Rectal smooth muscle tissue (tissue), 1 donor: ENCODE data around the gene ARMC9.
"Not testable (repeated sequence)": the region's sequence is repeated elsewhere in the genome, so short reads cannot be mapped to it uniquely, and the experiment has no call there.

Experiments
- H3K27ac ChIP-seq: one replicate; pipeline ENCODE4 v1.7.0; 2013; ENCODE audit warnings: low read depth, low read length, inconsistent platforms
- H3K27me3 ChIP-seq: one replicate; pipeline ENCODE4 v1.7.0; 2013; ENCODE audit warnings: low read length; ENCODE audit not compliant: control insufficient read depth, insufficient read depth
- H3K36me3 ChIP-seq: one replicate; pipeline ENCODE4 v1.7.0; 2013; ENCODE audit warnings: low read length; ENCODE audit not compliant: control insufficient read depth, insufficient read depth
- H3K4me1 ChIP-seq: one replicate; pipeline ENCODE4 v1.7.0; 2013; ENCODE audit warnings: low read length; ENCODE audit not compliant: control insufficient read depth, insufficient read depth
- H3K4me3 ChIP-seq: one replicate; pipeline ENCODE4 v1.7.0; 2013; ENCODE audit warnings: low read length
- H3K9ac ChIP-seq: one replicate; pipeline ENCODE4 v1.7.0; 2013; ENCODE audit warnings: low read length

ARMC9 gene

DNA sequence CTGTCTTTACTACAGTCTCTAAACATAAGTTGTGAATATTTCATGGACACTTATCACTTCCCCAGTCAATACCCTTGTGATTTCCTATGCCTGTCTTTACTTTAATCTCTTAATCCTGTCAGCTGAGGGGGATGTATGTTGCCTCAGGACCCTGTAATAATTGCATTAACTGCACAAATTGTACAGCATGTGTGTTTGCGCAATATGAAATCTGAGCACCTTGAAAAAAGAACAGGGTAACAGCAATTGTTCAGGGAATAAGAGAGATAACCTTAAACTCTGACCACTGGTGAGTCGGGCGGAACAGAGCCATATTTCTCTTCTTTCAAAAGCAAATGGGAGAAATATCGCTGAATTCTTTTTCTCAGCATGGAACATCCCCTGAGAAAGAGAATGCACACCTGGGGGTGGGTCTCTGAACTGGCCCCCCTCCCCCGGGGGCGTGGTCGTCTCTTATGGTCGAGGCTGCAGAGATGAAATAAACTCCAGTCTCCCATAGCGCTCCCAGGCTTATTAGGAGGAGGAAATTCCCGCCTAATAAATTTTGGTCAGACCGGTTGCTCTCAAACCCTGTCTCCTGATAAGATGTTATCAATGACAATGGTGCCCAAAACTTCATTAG is 177.7 kb downstream of the ARMC9 start:
- H3K9ac ChIP-seq, H3K27ac ChIP-seq, H3K4me1 ChIP-seq, H3K36me3 ChIP-seq, H3K27me3 ChIP-seq, H3K4me3 ChIP-seq: not testable (repeated sequence)

DNA sequence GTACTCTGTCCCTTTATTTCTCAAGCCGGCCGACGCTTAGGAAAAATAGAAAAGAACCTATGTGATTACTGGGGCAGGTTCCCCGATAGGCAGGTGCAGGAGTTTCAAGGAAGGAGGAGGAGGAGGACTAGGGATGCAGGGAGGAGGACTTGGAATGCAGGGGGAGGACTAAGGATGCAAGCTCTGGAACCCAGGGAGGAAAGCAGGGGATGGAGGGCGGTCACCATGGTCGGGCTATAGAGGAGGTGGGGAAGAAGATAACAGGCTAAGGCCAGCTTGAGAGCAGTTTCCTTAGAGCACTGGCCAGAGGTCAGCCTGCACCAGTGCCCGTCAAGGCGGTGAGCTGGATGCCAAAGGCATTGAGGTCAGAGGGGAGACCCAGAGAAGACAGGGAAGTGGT is 178.4 kb downstream of the ARMC9 start:
- Histone ChIP-seq H3K4me1 (no peaks in the 10 kb centered on the region), H3K27ac (no peak overlapping the region), H3K9ac (no peak overlapping the region), H3K27me3 (no peaks in the 10 kb centered on the region), H3K36me3 (no peaks in the 10 kb centered on the region), H3K4me3 (no peak overlapping the region)

DNA sequence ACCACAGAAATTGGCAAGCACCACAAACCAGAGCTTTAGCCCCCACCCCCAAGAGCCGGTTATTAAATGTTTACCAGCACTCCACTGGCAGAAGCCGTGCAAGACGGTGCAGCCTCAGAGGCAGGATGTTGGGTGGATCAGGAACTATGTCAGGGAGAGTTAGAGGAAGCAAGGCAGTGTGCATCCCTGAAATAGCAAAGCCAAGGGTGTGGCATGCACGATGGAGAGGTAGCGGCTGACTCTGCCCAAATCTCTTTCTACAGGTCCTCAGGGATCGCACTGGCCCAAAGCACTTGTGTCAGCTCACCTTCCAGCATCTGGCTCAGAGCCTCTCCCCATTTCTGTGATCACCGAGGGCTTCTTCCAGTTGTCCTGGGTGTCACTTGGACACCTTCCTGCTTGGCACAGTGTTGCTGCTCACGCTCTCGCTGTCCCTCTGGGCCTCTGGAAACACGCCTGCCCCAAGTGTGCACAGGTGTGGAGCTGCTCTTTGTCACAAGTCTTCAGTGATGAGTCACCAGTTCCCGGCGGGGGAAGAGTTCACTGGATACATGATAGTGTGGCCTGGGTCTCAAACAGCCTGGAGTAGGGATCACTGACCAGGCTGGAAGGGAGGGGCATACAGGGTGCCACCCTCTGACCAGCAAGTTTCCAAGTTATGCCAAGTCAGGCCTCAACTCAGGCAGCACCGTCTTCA is 179.7 kb downstream of the ARMC9 start:
- H3K27me3 ChIP-seq = no peaks in the 10 kb centered on the region
- no peak overlapping the region for H3K4me3 ChIP-seq
- no peaks in the 10 kb centered on the region for H3K4me1 ChIP-seq
- no peak overlapping the region for H3K27ac ChIP-seq
- no peak overlapping the region for H3K9ac ChIP-seq
- H3K36me3 ChIP-seq = no peaks in the 10 kb centered on the region

DNA sequence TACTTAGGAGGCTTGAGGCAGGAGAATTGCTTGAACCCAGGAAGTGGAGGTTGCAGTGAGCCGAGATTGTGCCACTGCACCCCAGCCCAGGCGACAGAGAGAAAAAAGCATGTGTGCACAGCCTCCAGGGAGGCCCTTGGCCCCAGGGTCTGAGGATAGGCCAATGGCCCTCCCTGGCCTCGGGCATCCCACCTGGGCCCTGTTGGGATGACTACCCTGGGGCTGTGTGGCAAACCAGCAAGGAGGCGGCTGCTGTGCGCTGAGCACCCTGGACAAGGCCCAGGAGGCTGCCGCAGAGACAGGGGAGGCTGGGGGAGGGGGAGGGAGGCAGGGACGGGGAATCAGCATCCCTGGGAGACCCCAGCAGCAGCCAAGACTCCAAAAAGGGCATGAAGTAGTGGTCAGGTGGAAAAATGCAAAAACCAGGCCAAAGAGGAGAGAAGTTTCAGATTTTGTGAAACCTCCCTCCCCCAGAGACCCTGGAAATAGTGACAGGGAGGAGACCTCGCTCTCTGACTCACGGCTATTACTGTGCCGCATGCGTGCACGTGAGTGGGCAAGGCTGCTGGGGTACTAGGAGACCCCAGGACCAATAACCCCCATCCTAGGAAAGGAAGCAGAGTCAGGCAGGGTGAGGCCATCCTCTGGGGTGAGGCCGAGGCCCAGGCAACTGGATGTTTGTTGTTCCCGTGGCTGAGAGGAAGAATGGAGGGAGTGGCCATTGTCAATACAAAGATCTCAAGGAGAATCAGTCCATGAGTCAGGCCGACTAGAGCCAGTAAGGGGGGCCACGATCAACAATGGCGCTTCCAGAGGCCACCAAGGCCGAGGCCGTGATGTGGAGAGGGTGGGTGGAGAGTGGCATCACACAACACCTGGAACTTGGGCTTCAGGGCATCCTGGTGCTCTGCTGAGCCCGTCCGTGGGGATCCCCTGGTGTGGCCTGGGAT is 181.1 kb downstream of the ARMC9 start:
- Histone ChIP-seq H3K27ac (no peak overlapping the region), H3K27me3 (no peaks in the 10 kb centered on the region), H3K9ac (no peak overlapping the region), H3K4me3 (no peak overlapping the region), H3K4me1 (no peaks in the 10 kb centered on the region), H3K36me3 (no peaks in the 10 kb centered on the region)

DNA sequence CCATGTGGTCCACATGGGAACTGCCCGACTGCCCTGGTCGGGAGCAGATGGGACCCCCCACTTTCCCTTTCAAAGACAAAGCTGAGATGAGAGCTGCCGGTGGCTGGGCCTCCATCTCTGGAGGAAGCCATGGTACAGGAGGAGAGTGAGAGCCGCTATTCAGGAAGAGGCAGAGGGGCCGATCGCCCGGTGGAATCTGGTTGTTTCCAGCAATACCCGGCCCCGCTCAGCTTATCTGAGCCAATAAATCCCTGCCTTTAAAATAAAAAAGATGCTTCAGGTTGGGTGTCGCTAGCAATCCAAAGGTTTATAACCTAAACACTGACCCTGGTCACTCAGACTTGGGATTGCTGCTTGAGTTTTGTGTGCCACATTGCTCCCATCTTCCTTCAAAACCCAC is 181.9 kb downstream of the ARMC9 start:
- H3K4me3 ChIP-seq = no peak overlapping the region
- H3K36me3 ChIP-seq = no peaks in the 10 kb centered on the region
- H3K27ac ChIP-seq = no peak overlapping the region
- no peaks in the 10 kb centered on the region for H3K27me3 ChIP-seq
- H3K4me1 ChIP-seq = no peaks in the 10 kb centered on the region
- H3K9ac ChIP-seq = no peak overlapping the region

DNA sequence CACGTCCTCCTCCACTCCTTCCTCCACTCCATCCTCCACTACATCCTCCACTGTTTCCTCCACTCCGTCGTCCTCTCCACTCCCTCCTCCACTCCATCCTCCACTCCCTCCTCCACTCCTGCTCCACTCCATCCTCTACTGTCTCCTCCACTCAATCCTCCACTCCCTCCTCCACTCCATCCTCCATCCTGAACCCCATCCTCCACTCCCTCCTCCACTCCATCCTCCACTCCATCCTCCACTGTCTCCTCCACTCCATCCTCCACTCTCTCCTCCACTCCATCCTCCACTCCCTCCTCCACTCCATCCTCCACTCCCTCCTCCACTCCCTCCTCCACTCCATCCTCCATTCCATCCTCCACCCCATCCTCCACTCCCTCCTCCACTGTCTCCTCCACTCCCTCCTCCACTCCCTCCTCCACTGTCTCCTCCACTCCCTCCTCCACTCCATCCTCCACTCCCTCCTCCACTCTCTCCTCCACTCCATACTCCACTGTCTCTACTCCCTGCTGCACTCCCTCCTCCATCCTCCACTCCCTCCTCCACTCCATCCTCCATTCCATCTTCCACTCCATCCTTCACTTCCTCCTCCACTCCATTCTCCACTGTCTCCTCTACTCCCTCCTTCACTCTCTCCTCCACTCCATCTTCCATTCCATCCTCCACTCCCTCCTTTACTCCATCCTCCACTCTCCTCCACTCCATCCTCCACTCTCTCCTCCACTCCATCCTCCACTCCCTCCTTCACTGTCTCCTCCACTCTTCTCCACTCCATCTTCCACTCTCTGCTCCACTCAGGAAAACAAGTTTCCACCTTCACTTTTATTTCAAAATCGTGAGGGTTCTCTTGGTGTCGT is 182.8 kb downstream of the ARMC9 start:
- H3K4me1 ChIP-seq = no peaks in the 10 kb centered on the region

DNA sequence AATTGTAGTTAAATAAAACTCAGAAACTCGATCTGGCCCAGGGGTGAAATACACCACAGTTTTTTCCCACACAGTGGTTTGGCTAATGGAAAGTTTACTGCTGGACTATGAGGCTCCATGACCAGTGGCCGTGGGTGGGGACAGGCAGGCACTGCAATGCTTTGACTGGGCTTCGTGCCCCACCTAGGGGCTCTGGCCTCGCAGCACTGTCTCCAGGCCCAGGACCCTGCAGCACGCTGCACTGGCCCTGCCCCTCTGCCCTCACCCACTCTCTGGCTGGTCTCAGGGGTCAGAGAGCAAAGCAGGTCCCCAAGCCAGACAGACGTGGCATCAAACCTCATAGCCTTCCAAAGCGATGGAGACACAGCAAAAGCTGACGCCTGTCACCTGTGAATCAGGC is 183.7 kb downstream of the ARMC9 start:
- Histone ChIP-seq H3K27me3 (no peaks in the 10 kb centered on the region), H3K4me3 (no peak overlapping the region), H3K9ac (no peak overlapping the region), H3K36me3 (no peaks in the 10 kb centered on the region), H3K4me1 (no peaks in the 10 kb centered on the region), H3K27ac (no peak overlapping the region)

More for the DNA sequence above, 182.8 kb downstream of the ARMC9 start:
- Histone ChIP-seq H3K27me3 (no peaks in the 10 kb centered on the region), H3K4me3 (no peak overlapping the region), H3K27ac (no peak overlapping the region), H3K9ac (no peak overlapping the region), H3K36me3 (no peaks in the 10 kb centered on the region)

DNA sequence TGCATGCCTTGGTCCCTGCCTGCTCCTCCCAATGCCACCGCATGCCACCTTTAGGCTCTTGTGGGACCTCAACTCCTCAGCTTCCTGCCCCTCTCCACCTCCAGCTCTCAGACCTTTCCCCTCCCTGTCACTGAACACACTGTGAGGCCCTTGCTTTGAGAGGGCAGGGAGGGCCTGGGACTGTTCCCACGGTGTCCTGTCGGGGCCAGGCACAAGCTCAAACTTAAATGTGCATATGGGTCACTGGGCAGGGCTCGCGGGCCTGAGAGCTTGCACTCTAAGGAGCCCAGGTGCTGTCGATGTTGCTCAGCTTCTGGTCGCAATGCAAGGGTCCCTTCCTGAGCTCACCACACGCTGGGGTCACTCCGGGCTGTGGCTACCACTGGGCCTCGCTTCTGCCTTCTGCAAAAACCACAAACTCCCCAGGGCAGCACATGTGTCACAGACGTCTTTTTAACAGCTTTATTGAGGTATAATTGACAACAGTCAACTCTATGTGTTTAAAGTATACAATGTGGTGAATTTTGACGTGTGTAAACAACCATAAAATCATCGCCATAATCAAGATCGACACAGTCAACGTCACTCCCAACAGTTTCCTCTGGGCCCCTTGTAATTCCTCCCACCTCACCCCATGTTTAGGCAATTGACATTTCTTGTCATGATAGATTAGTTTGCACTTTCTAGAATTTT is 185.1 kb downstream of the ARMC9 start:
- peaks cover 5% of the 10 kb centered on the region for H3K4me1 ChIP-seq
- no peaks in the 10 kb centered on the region for H3K27me3 ChIP-seq
- no peak overlapping the region for H3K9ac ChIP-seq
- no peak overlapping the region for H3K4me3 ChIP-seq
- no peaks in the 10 kb centered on the region for H3K36me3 ChIP-seq
- H3K27ac ChIP-seq = no peak overlapping the region

DNA sequence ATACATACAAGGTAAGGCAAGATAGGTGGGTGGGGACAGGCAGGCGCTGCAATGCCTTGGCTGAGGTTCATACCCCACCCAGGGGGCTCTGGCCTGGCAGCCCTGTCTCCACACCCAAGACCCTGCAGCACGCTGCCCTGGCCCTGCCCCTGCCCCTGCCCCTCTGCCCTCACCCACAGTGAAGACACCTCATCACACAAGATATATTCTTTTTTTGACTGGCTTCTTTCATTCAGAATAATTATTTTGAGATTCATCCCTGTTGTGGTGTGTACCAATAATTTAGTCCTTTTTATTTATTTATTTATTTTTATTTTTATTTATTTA is 185.6 kb downstream of the ARMC9 start:
- Histone ChIP-seq H3K27me3 (no peaks in the 10 kb centered on the region), H3K4me1 (peaks cover 5% of the 10 kb centered on the region), H3K9ac (no peak overlapping the region), H3K27ac (no peak overlapping the region), H3K4me3 (no peak overlapping the region), H3K36me3 (no peaks in the 10 kb centered on the region)

DNA sequence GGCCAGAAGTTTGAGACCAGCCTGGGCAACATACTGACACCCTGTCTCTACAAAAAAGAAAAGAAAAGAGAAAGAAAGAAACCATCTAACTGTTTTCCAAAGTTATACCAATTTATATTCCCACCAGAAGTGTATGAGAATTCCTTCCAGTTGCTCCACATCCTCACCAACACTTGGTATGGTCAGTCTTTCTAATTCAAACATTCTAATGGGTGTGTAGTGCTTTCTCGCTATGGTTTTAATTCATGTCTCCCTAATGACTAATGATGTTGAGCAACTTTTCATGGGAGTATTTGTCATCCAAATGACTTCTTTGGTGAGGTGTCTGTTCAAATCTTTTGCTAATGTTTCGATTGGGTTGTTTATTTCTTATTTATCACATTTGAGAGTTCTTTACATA is 186.5 kb downstream of the ARMC9 start:
- H3K27ac ChIP-seq = no peak overlapping the region
- H3K27me3 ChIP-seq = no peaks in the 10 kb centered on the region
- H3K4me3 ChIP-seq = no peak overlapping the region
- H3K9ac ChIP-seq = no peak overlapping the region
- H3K4me1 ChIP-seq = peaks cover 5% of the 10 kb centered on the region
- no peaks in the 10 kb centered on the region for H3K36me3 ChIP-seq

DNA sequence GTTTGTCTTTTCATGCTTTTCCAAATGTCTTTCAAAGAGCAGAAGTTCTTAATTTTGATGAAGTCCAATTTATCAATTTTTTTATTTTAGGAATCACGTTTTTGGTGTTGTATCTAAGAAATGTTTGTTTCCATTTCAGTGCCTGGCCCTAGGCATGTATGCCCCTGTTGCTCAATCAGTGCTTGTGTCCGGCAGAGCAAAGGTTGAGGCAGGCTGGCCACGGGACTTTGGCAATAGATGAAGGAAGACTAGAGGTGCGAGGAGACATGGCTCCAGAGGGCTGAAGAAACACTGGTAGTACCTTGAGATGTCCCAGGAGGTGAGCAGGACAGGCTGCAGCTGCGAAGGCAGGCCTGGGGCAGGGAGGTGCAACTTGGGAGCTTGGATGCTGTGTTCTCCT is 187.0 kb downstream of the ARMC9 start:
- H3K9ac ChIP-seq = no peak overlapping the region
- no peaks in the 10 kb centered on the region for H3K36me3 ChIP-seq
- no peaks in the 10 kb centered on the region for H3K27me3 ChIP-seq
- no peak overlapping the region for H3K27ac ChIP-seq
- H3K4me3 ChIP-seq = no peak overlapping the region
- H3K4me1 ChIP-seq = peaks cover 5% of the 10 kb centered on the region
